ENCODE data around the gene NDRG3. TPM values are rescaled to one million over a fixed set of nuclear protein-coding genes. Genes with fewer than 3 reads are reported as not detected.

Gene NDRG3
- total RNA-seq, 1 donor from 2014 or later, result 11.3 TPM

GRCh38 chr20:36773597-36774390 is 27.9 kb upstream of the NDRG3 start, which contains the start of gene DSN1:
Gene DSN1 (minus strand): TSS chr20:36773763. CDS start chr20:36771458, 2,305 bp downstream.
- DNase-seq (ENCODE audit: low read depth) (peak; percentile 90), FAIRE-seq (no peak)
- no peak for TF ChIP-seq CTCF (IDR thresholded peaks at IDR 0.05; ENCODE audit: insufficient read depth, low read length, severe bottlenecking)
- Histone ChIP-seq H3K27me3 (ENCODE audit: control insufficient read depth, insufficient read depth, low read length) (no peaks in the 10 kb centered on the region), H3K4me3 (ENCODE audit: low read depth, low read length) (peak within 1 kb of the TSS; percentile 82), H3K36me3 (ENCODE audit: control insufficient read depth, insufficient read depth, low read length) (no peaks in the 10 kb centered on the region)

- Histone ChIP-seq H3K27me3 (ENCODE audit: control insufficient read depth, insufficient read depth, low read length) (no peaks in the 10 kb centered on the region), H3K4me3 (ENCODE audit: low read depth, low read length) (peak overlapping the region; percentile 82), H3K36me3 (ENCODE audit: control insufficient read depth, insufficient read depth, low read length) (no peaks in the 10 kb centered on the region)
- DNase-seq (ENCODE audit: low read depth), result peak; percentile 10
- no peak for FAIRE-seq
- TF ChIP-seq CTCF (IDR thresholded peaks at IDR 0.05; ENCODE audit: insufficient read depth, low read length, severe bottlenecking), result no peak
These were observed 27.3 kb upstream of the NDRG3 start for GRCh38 chr20:36773107-36773596.

- FAIRE-seq, result no peak
- Histone ChIP-seq H3K27me3 (ENCODE audit: control insufficient read depth, insufficient read depth, low read length) (no peaks in the 10 kb centered on the region), H3K36me3 (ENCODE audit: control insufficient read depth, insufficient read depth, low read length) (no peaks in the 10 kb centered on the region), H3K4me3 (ENCODE audit: low read depth, low read length) (no peak overlapping the region)
- TF ChIP-seq CTCF (IDR thresholded peaks at IDR 0.05; ENCODE audit: insufficient read depth, low read length, severe bottlenecking), result no peak
- no peak for DNase-seq (ENCODE audit: low read depth)
These were observed 24.8 kb upstream of the NDRG3 start for GRCh38 chr20:36770680-36771079.

GRCh38 chr20:36768768-36769430 is 23.0 kb upstream of the NDRG3 start:
- FAIRE-seq (no peak), DNase-seq (ENCODE audit: low read depth) (no peak)
- TF ChIP-seq CTCF (IDR thresholded peaks at IDR 0.05; ENCODE audit: insufficient read depth, low read length, severe bottlenecking), result no peak
- Histone ChIP-seq H3K4me3 (ENCODE audit: low read depth, low read length) (no peak overlapping the region), H3K27me3 (ENCODE audit: control insufficient read depth, insufficient read depth, low read length) (no peaks in the 10 kb centered on the region), H3K36me3 (ENCODE audit: control insufficient read depth, insufficient read depth, low read length) (no peaks in the 10 kb centered on the region)

GRCh38 chr20:36761125-36761524 is 15.2 kb upstream of the NDRG3 start:
- Histone ChIP-seq H3K36me3 (ENCODE audit: control insufficient read depth, insufficient read depth, low read length) (peaks cover 2% of the 10 kb centered on the region), H3K27me3 (ENCODE audit: control insufficient read depth, insufficient read depth, low read length) (no peaks in the 10 kb centered on the region), H3K4me3 (ENCODE audit: low read depth, low read length) (no peak overlapping the region)
- DNase-seq (ENCODE audit: low read depth), result no peak
- TF ChIP-seq CTCF (IDR thresholded peaks at IDR 0.05; ENCODE audit: insufficient read depth, low read length, severe bottlenecking), result no peak
- no peak for FAIRE-seq
